Measurements from ENCODE around the gene HIGD2A. TPM values are rescaled to one million over a fixed set of nuclear protein-coding genes. Genes with fewer than 3 reads are reported as not detected.
A peak's percentile ranks its signal among the peaks of the same experiment; 100 is the strongest.

Gene HIGD2A
- total RNA-seq, 1 experiment from 2014 or later: 133 TPM

- Histone ChIP-seq H3K4me2 (peak within 1 kb of the TSS; percentile 85), H3K27ac (0 out of 2 replicates have a peak within 1 kb of the TSS, but pooled peaks have one; percentile 15), H3K79me2 (ENCODE audit: low read depth) (peaks cover 39% of the 10 kb centered on the region), H3K27me3 (ENCODE audit: insufficient read depth, low read depth) (no peaks in the 10 kb centered on the region), H3K36me3 (ENCODE audit: low read depth) (peaks cover 4% of the 10 kb centered on the region; the same call in 1 of the 2 replicates), H2AFZ (peak within 1 kb of the TSS; percentile 100), H4K20me1 (ENCODE audit: insufficient read depth) (peaks cover 8% of the 10 kb centered on the region; the same call in 1 of the 2 replicates), H3K9me3 (ENCODE audit: insufficient read depth, low read depth) (no peaks in the 10 kb centered on the region), H3F3A (ENCODE audit: insufficient read depth, low read depth) (no peaks in the 10 kb centered on the region), H3K4me3 (peak within 1 kb of the TSS; percentile 99), H3K4me1 (replicated peaks; ENCODE audit: insufficient read depth) (peaks cover 6% of the 10 kb centered on the region; the same call in 1 of the 2 replicates), H3K9me2 (ENCODE audit: insufficient read depth) (no peaks in the 10 kb centered on the region)
- POLR2A ChIA-PET (ENCODE audit: unreplicated experiment): interaction anchor here (0.5 to 1.0 kb wide), 6 partner anchors 30 to 683 kb away, joined by 3 to 13 read pairs (median 4); no protein-coding TSS in a partner anchor
- CTCF ChIA-PET: interaction anchor here (0.7 kb wide), 1 partner anchor 11 kb away, joined by 3 read pairs; no protein-coding TSS in a partner anchor
- TF ChIP-seq EZH2 (IDR thresholded peaks at IDR 0.05; ENCODE audit: low read depth): no peak
- TF ChIP-seq, protein P1, sequence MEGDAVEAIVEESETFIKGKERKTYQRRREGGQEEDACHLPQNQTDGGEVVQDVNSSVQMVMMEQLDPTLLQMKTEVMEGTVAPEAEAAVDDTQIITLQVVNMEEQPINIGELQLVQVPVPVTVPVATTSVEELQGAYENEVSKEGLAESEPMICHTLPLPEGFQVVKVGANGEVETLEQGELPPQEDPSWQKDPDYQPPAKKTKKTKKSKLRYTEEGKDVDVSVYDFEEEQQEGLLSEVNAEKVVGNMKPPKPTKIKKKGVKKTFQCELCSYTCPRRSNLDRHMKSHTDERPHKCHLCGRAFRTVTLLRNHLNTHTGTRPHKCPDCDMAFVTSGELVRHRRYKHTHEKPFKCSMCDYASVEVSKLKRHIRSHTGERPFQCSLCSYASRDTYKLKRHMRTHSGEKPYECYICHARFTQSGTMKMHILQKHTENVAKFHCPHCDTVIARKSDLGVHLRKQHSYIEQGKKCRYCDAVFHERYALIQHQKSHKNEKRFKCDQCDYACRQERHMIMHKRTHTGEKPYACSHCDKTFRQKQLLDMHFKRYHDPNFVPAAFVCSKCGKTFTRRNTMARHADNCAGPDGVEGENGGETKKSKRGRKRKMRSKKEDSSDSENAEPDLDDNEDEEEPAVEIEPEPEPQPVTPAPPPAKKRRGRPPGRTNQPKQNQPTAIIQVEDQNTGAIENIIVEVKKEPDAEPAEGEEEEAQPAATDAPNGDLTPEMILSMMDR (conservative IDR thresholded peaks at IDR 0.05): no peak
- intact Hi-C loops (cut with micrococcal nuclease; ENCODE audit: unreplicated experiment): loop anchor here (1.0 kb wide), 1 partner anchor 27 kb away; the partner anchor contains the start of genes HIGD2A and NOP16
- BruUV-seq (replicated peaks): no TSS peak
- DNase-seq: peak; percentile 85 to 94
Observed at GRCh38 chr5:176361437-176362232, 26.9 kb upstream of the HIGD2A start, which contains the start of gene KIAA1191. Gene KIAA1191, minus strand, starts transcription at chr5:176361764. Its CDS starts 2,256 bp downstream, at chr5:176359508.

DNA sequence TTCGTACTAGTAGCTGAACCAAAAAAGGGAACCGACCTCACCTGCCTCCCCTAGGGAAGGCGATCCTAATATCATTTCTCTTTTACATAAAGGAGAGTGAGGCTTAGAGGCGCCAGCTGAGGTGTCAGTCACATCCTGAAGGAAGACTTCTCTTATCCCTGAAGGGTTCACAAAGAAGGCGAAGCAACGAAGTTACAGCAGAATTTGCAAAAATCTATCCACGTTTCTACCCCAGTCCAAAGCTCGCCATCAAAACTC, 26.4 kb upstream of the HIGD2A start:
- ChIA-PET CTCF (interaction anchor here (0.7 kb wide), 1 partner anchor 10 kb away, joined by 3 read pairs; no protein-coding TSS in a partner anchor), POLR2A (ENCODE audit: unreplicated experiment) (interaction anchor here (0.6 to 1.0 kb wide), 5 partner anchors 56 to 486 kb away, joined by 3 to 13 read pairs (median 3); no protein-coding TSS in a partner anchor)
- no peaks in the 10 kb centered on the region for H3F3A ChIP-seq (ENCODE audit: insufficient read depth, low read depth)

GRCh38 chr5:176364765-176365350, 23.7 kb upstream of the HIGD2A start:
- Histone ChIP-seq H3K27ac (no peak overlapping the region), H3F3A (ENCODE audit: insufficient read depth, low read depth) (no peaks in the 10 kb centered on the region), H3K79me2 (ENCODE audit: low read depth) (peaks cover 16% of the 10 kb centered on the region), H3K36me3 (ENCODE audit: low read depth) (no peaks in the 10 kb centered on the region), H3K4me2 (no peak overlapping the region), H3K4me1 (replicated peaks; ENCODE audit: insufficient read depth) (peaks cover 6% of the 10 kb centered on the region; the same call in 1 of the 2 replicates), H2AFZ (no peak overlapping the region), H4K20me1 (ENCODE audit: insufficient read depth) (no peaks in the 10 kb centered on the region), H3K9me3 (ENCODE audit: insufficient read depth, low read depth) (no peaks in the 10 kb centered on the region), H3K9me2 (ENCODE audit: insufficient read depth) (no peaks in the 10 kb centered on the region), H3K27me3 (ENCODE audit: insufficient read depth, low read depth) (no peaks in the 10 kb centered on the region), H3K4me3 (no peak overlapping the region)
- DNase-seq: no peak
- ChIA-PET CTCF (no interaction called here), POLR2A (ENCODE audit: unreplicated experiment) (no interaction called here)
- intact Hi-C loops (cut with micrococcal nuclease; ENCODE audit: unreplicated experiment): no loop called here
- TF ChIP-seq, protein P1 (conservative IDR thresholded peaks at IDR 0.05): no peak
- TF ChIP-seq EZH2 (IDR thresholded peaks at IDR 0.05; ENCODE audit: low read depth): no peak
- no TSS peak for BruUV-seq (replicated peaks)

More for the DNA sequence above, 26.4 kb upstream of the HIGD2A start:
- Histone ChIP-seq H3K27ac (no peak overlapping the region), H3K9me3 (ENCODE audit: insufficient read depth, low read depth) (no peaks in the 10 kb centered on the region), H2AFZ (peak overlapping the region; percentile 100), H3K27me3 (ENCODE audit: insufficient read depth, low read depth) (no peaks in the 10 kb centered on the region), H3K36me3 (ENCODE audit: low read depth) (peaks cover 4% of the 10 kb centered on the region; the same call in 1 of the 2 replicates), H3K4me1 (replicated peaks; ENCODE audit: insufficient read depth) (peaks cover 6% of the 10 kb centered on the region; the same call in 1 of the 2 replicates), H4K20me1 (ENCODE audit: insufficient read depth) (peaks cover 8% of the 10 kb centered on the region; the same call in 1 of the 2 replicates), H3K79me2 (ENCODE audit: low read depth) (peaks cover 34% of the 10 kb centered on the region), H3K4me3 (peak overlapping the region; percentile 99), H3K9me2 (ENCODE audit: insufficient read depth) (no peaks in the 10 kb centered on the region), H3K4me2 (peak overlapping the region; percentile 85)
- DNase-seq: no peak
- intact Hi-C loops (cut with micrococcal nuclease; ENCODE audit: unreplicated experiment): no loop called here
- BruUV-seq (replicated peaks): no TSS peak
- TF ChIP-seq, protein P1 (conservative IDR thresholded peaks at IDR 0.05): no peak
- TF ChIP-seq EZH2 (IDR thresholded peaks at IDR 0.05; ENCODE audit: low read depth): no peak
